GM21619 (cell line): ENCODE results near the gene PTPN23.

Experiments
- ATAC-seq: cut with Tn5 transposase; IDR thresholded peaks from one replicate; pipeline ENCODE4 v1.9.1; 2021; ENCODE audit not compliant: unreplicated experiment

Gene PTPN23

GRCh38 chr3:47370887-47371697 lies 9.7 kb upstream of the PTPN23 start:
- no peak for ATAC-seq

DNA sequence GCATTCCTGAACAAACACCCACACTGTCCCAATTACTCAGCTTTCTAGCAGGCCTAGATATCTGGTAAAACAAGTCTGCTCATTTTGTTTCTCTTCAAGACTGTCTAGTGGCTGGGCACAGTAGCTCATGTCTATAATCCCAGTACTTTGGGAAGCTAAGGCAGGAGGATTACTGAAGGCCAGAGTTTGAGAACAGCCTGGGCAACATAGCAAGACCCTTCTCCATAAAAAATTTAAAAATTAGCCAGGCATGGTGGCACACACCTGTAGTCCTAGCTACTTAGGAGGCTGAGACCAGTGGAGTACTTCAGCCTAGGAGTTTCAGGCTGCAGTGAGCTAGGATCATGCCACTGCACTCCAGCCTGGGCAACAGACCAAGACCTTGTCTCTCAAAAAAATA lies 6.2 kb upstream of the PTPN23 start:
- no peak for ATAC-seq

GRCh38 chr3:47376393-47376792 lies 4.4 kb upstream of the PTPN23 start:
- ATAC-seq, result no peak

- no peak for ATAC-seq
Observed at GRCh38 chr3:47377186-47377585, 3.6 kb upstream of the PTPN23 start.

DNA sequence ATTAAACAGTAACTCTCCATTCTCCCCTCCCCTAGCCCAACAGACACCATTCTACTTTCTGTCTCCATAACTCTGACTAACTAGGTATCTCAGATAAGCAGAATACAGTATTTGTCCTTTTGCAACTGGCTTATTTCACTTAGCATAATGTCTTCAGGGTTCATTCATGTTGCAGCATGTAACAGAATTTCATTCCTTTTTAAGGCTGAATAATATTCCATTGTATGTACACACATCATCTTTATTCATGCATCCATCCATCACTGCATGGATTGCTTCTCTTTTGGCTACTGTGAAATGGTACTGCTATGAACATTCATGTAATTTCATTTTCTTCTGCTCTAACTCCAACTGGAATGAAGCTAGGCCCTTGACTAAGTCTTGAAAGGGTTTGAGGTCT lies 2.0 kb upstream of the PTPN23 start:
- no peak for ATAC-seq

DNA sequence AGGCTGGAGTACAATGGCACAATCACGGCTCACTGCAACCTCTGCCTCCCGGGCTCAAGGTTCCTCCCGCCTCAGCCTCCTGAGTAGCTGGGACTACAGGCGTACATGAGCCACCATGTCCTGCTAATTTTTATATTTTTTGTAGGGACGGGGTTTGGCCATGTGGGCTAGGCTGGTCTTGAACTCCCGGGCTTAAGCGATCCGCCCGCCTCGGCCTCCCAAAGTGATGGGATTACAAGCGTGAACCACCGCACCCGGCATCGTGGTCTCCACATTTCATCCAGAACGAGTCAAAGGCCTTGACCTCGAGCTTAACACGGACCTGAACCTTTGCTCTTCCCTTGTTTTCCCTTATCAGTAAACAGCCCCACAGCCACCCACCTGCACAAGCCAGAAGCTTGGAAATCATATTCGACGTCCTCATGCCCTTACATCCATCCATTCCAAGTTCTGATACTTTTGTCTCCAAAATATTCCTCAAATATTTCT lies 1.4 kb upstream of the PTPN23 start:
- ATAC-seq, result no peak

DNA sequence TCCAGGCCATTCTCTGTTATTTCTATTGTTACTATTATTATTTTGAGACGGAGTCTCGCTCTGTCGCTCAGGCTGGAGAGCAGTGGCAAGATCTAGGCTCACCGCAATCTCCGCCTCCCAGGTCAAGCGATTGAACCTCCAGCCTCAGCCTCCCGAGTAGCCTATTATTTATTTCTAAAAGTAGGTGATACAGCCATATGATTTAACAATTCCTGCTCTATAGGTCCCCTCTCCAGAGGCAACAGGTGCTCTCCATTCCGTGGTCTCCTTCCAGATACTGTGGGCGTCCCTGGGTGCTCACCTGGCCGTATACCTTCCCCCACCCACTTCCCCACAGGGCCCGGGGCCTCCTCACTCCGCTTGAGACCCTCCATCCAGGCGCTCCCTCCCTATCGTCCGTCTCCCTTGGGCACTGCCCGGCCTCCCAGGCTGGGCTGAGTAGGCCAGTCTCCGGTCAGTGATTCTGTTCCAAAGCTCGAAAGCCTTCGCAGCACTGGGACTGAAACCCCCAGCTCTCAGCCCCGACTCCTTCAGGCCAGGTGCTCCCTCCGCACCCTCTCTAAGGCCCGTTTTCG lies 708 bp upstream of the PTPN23 start:
- ATAC-seq, result no peak

DNA sequence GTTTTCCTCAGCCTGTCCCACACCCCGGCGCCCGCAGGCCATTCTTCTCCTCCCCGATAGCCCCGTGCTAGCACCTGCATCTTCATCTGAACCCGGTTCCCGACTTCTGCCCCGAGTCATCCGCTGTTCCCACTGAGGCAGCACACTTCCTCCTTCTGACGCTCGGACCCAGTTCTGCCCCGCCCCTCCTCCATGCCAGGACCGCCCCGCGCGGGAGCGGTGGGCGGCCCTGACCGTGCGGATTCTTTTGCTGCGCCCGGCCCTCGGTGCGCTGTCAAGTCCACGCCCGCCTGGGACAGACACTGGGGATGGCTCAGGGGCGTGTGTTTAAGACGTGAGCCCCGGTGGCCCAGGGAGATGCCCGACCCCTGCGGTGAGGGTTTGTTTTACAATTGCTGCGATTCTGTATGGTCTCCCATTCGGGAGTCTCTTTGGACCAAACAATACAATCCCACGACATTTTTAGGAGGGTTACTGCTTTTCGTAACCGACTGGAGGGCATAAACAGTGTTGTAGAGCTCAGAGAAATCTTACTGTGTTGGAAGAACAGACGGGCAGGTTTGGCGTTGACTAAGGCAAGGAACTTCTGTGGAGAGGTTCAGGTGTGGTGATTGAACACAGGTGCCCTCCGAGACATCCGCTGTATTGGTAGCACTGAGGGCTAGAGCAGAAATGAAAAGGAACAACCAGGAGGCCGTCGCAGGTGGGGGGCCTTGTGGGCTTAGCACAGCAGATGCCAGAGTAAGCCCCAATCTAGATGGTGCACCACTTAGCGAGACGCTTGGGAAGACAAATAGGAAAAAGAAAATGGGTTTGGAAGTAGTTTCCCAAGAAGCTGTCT lies 716 bp downstream of the PTPN23 start:
- peak; percentile 62 for ATAC-seq

- no peak for ATAC-seq
Observed at GRCh38 chr3:47384425-47384824, 3.6 kb downstream of the PTPN23 start.

GRCh38 chr3:47385007-47385406 lies 4.2 kb downstream of the PTPN23 start:
- no peak for ATAC-seq

- ATAC-seq, result no peak
Observed at GRCh38 chr3:47385796-47386195, 5.0 kb downstream of the PTPN23 start.

GRCh38 chr3:47392933-47393332 lies 12.1 kb downstream of the PTPN23 start:
- no peak for ATAC-seq

DNA sequence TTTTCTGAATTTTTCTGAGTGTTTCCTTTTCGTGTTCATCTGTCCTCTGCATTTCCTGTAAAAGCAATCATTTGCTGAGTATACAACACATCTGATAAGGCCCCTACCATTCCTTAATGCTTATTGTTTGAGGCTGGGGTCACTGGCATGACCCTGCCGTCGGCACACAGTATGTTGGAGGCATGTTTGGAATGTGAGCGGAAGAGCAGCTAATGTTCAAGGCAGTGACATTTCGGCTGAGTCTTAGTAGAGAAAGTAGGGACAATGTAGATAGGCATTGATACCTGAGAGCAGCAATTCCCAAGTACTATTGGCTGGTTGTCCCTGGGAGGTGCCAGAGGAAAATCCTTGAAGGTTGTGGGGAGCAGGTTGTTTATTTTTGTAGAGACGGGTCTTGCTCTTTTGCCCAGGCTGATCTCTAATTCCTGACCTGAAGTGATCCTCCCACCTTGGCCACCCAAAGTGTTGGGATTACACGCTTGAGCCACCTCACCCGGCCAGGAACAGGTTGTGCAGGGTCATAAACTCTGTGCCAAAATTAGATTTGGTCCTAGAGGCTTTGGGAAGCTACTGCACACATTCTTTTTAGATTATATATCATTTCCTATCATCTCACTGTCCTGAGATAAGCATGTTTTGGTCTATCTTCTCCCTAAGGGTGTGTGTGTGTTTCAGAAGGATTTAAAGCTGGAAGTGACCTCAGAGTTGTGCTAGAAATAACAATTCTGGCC lies 13.5 kb downstream of the PTPN23 start:
- no peak for ATAC-seq

GRCh38 chr3:47394881-47395280 lies 14.1 kb downstream of the PTPN23 start:
- ATAC-seq, result no peak

- no peak for ATAC-seq
Observed at GRCh38 chr3:47398228-47398627, 17.4 kb downstream of the PTPN23 start.

- ATAC-seq, result no peak
Observed at GRCh38 chr3:47399016-47399415, 18.2 kb downstream of the PTPN23 start.

DNA sequence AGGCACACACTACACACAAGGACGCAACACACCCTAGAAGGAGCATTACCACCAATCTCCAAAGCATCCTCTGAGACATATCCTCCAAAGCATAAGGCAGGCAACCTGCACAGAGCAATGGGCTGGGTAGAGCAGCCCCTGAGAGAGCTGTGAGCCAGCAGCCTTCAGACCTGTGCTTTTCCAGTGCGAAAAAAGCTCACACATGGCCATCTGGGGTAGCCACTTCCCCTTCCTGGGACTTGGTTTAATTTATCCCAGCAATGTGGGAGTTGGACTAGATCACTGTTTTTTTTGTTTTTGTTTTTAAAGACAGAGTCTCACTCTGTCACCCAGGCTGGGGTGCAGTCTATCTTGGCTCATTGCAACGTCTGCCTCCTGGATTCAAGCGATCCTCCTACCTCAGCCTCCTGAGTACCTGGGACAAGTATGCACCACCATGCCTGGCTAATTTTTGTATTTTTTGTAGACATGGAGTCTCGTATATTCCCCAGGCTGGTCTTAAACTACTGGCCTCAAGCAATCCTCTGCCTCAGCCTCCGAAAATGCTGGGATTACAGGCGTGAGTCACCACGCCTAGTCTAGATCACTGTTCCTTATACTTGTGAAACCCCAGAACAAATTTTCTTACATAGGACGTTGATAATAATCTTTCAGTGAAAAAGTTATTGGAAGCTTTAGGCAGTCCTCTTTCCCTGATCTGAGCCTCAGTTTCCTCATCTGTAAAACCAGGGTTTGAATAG lies 18.9 kb downstream of the PTPN23 start:
- no peak for ATAC-seq

GRCh38 chr3:47404431-47404876 lies 23.6 kb downstream of the PTPN23 start:
- ATAC-seq, result no peak

- ATAC-seq, result no peak
Observed at GRCh38 chr3:47404955-47405790, 24.4 kb downstream of the PTPN23 start.
